AG10803 (cell line): ENCODE measurements around the gene UVRAG.

ENCODE experiments used
- DNase-seq: peaks from one replicate; pipeline ENCODE4 v3.0.0; 2010; ENCODE audit warnings: low read depth
- H3K4me3 ChIP-seq: 2 replicates; pipeline ENCODE4 v1.5.1; 2011; ENCODE audit warnings: mild to moderate bottlenecking, low read length, control low read depth
- TF ChIP-seq, protein P1 (sequence below): conservative IDR thresholded peaks from 2 replicates; pipeline ENCODE4 v1.5.1; 2011; ENCODE audit warnings: mild to moderate bottlenecking, low read length, control low read depth, inconsistent platforms

UVRAG gene

DNA sequence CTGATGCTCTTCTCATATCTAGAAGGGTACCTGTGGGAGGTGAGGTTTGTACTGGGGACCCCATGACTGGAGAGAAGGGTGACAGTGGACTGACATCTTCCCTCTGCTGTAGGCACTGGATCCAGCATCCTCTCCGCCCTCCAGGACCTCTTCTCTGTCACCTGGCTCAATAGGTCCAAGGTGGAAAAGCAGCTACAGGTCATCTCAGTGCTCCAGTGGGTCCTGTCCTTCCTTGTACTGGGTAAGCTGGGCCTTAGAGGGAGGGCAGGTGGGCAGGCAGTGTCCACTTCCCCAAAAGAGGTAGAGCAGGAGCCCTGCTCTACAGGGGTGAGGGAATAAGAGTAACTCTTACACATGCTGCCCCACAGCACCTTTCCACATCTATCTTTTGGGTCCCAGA, 30.5 kb upstream of the UVRAG start:
- TF ChIP-seq, protein P1, sequence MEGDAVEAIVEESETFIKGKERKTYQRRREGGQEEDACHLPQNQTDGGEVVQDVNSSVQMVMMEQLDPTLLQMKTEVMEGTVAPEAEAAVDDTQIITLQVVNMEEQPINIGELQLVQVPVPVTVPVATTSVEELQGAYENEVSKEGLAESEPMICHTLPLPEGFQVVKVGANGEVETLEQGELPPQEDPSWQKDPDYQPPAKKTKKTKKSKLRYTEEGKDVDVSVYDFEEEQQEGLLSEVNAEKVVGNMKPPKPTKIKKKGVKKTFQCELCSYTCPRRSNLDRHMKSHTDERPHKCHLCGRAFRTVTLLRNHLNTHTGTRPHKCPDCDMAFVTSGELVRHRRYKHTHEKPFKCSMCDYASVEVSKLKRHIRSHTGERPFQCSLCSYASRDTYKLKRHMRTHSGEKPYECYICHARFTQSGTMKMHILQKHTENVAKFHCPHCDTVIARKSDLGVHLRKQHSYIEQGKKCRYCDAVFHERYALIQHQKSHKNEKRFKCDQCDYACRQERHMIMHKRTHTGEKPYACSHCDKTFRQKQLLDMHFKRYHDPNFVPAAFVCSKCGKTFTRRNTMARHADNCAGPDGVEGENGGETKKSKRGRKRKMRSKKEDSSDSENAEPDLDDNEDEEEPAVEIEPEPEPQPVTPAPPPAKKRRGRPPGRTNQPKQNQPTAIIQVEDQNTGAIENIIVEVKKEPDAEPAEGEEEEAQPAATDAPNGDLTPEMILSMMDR, result no peak
- no peak for DNase-seq
- no peak overlapping the region for H3K4me3 ChIP-seq

DNA sequence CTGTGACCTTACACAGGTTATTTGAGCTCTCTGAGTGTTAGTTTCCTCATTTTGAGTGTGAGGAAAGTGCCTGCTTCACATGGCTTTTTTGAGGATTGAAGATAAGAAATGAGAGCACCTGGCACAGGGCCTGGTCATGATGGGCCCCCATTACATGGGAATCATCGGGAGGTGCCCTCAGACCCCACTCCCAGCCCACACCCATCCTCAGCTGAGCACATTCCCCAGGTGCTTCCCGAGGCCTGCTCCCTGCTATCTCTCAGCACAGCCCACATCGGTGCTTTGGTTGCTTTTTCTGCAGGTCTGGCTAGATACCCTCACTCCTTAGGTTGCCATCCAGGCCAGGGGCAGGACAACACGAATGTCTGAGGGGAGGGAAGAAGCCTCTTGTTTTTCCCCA, 29.8 kb upstream of the UVRAG start:
- no peak overlapping the region for H3K4me3 ChIP-seq
- TF ChIP-seq, protein P1, result no peak
- no peak for DNase-seq

DNA sequence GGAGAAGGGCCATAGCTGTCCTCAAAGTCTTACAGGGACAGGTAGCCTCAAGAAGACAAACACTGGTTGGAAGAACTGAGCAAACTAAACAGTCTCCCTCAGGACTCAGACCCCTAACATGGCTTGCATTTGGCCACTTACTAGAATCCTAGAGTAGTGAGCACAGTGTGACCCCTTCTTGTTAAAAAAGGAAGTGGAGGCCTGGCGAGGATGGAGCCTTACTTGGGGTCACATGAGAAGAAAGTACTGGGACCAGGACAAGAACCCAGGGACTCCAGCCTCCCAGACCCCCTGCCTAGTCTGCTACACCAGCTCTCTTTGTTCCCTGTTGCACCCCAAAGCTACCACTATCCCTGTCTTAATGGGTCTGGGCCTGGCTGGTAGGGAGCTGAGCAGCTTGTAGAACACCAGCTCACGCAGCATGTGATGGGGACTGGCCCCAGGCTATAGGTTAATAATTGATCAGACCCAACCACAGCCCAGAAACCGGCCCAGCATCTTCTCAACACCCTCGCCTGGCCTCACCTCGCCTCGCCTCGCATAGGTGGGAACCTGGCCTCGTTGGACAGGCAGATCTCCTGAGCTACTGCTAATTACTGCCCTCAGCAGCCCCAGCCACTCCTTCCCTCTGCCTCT, 28.8 kb upstream of the UVRAG start:
- TF ChIP-seq, protein P1, result no peak
- no peak overlapping the region for H3K4me3 ChIP-seq
- no peak for DNase-seq

DNA sequence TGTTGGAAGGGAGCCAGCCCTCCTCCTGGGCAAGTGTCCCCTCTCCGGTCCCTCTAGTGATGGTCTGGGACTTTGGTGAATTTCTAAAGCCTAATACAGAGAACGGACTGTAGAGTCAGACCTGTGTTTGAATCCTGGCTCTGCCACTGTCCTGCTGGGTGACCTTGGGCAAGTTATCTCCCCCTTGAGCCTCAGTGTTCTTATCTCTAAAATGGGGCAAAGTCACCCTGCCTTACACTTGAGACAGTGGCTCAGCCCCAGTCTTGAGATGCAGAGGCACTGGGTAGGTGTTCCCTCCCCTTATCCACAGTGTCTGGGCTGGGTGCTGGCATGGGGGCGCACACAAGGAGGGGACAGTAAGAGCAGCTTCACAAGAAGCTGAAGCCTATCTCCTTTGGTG, 25.5 kb upstream of the UVRAG start:
- no peak overlapping the region for H3K4me3 ChIP-seq
- TF ChIP-seq, protein P1, result no peak
- no peak for DNase-seq

DNA sequence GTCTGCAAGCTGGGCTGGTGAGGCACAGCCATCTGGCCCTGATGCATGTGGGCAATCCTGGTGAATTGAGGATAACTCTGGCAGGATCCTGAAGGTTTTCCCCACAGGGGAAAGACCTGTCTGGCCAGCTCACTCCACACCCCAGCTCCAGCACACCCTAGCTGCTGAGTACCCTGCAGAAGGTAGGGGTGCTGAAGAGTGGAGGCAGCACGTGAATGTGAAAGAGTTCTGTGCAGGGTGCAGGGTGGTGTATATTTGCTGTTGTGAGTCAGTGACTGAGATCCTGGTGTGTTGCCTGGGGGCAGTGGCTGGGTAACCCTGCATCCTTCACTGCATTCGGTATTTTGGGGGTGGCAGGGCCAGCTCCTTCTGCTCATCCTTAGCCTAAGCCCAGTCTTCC, 24.0 kb upstream of the UVRAG start:
- TF ChIP-seq, protein P1, result no peak
- no peak for DNase-seq
- no peak overlapping the region for H3K4me3 ChIP-seq

DNA sequence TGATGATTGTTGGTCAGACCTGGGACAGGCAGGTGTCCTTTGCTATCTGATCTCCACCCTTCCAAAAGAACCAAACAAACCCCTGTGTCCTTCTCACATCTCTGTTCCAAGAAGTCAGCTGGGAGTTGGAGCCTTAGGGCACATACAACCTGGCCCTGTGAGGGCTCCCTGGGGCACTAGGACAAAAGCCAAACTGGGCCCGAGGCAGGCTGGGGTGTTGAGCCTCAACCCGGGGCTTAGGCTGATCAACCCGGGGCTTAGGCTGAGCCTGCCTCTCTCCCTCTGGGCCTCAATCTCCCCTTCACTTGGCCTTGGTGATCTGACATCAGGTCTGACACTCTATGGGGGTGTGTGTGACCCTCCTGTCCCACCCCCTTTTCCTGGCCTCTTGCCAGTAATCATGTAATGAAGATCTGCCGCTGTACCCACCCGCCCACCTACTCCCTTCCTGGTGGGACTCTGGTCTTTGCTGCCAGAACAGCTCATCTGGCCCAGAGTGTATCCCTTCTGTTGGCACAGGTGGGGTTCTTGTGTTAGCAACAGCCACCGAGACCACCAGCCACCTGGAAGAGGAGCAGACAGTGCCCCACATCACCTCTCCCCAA, 22.8 kb upstream of the UVRAG start:
- no peak for DNase-seq
- TF ChIP-seq, protein P1, result no peak
- no peak overlapping the region for H3K4me3 ChIP-seq
